Hepatocyte (in vitro differentiated cells): ENCODE measurements around the gene C5orf22. TPM values are rescaled to one million over a fixed set of nuclear protein-coding genes. Genes with fewer than 3 reads are reported as not detected.

ENCODE experiments used
- DNase-seq: peaks from one replicate; pipeline ENCODE4 v3.0.0-alpha.2; 2016; ENCODE audit warnings: low spot score
- H2AFZ ChIP-seq: fragments of 200-600 bp; sonication (generic); 2 replicates; pipeline ENCODE4 v1.6.0; 2016; ENCODE audit warnings: antibody characterized with exemption, mild to moderate bottlenecking
- H3K27ac ChIP-seq: fragments of 200-600 bp; sonication (generic); 2 replicates; pipeline ENCODE4 v1.5.1; 2016; ENCODE audit warnings: mild to moderate bottlenecking
- H3K27me3 ChIP-seq: fragments of 200-600 bp; sonication (generic); 2 replicates; pipeline ENCODE4 v1.6.1; 2016
- H3K36me3 ChIP-seq: fragments of 200-600 bp; sonication (generic); replicated peaks from 2 replicates; pipeline ENCODE4 v1.5.1; 2016; ENCODE audit warnings: low read depth; ENCODE audit not compliant: insufficient read depth
- H3K4me1 ChIP-seq: fragments of 200-600 bp; sonication (generic); 2 replicates; pipeline ENCODE4 v1.5.1; 2016; ENCODE audit warnings: mild to moderate bottlenecking, moderate library complexity; ENCODE audit not compliant: insufficient read depth
- H3K4me2 ChIP-seq: fragments of 200-600 bp; sonication (generic); 2 replicates; pipeline ENCODE4 v1.6.0; 2016
- H3K4me3 ChIP-seq: fragments of 200-600 bp; sonication (generic); 2 replicates; pipeline ENCODE4 v1.5.1; 2016; ENCODE audit warnings: mild to moderate bottlenecking
- H3K79me2 ChIP-seq: fragments of 200-600 bp; sonication (generic); 2 replicates; pipeline ENCODE4 v1.6.0; 2017; ENCODE audit warnings: mild to moderate bottlenecking
- H3K9me2 ChIP-seq: fragments of 200-600 bp; sonication (generic); replicated peaks from 2 replicates; pipeline ENCODE4 v1.6.0; 2017; ENCODE audit warnings: mild to moderate bottlenecking; ENCODE audit not compliant: insufficient read depth
- H3K9me3 ChIP-seq: fragments of 200-600 bp; sonication (generic); 2 replicates; pipeline ENCODE4 v1.5.1; 2016; ENCODE audit warnings: low read depth, mild to moderate bottlenecking
- H4K20me1 ChIP-seq: fragments of 200-600 bp; sonication (generic); 2 replicates; pipeline ENCODE4 v1.6.0; 2016; ENCODE audit warnings: mild to moderate bottlenecking; ENCODE audit not compliant: insufficient read depth, poor library complexity, severe bottlenecking
- CTCF ChIP-seq: fragments of 200-600 bp; sonication (generic); IDR thresholded peaks from 2 replicates; pipeline ENCODE4 v1.5.1; 2016; ENCODE audit warnings: antibody characterized with exemption, mild to moderate bottlenecking; ENCODE audit not compliant: poor library complexity
- EZH2 ChIP-seq: fragments of 200-600 bp; sonication (generic); IDR thresholded peaks from 2 replicates; pipeline ENCODE4 v1.6.1; 2016; ENCODE audit warnings: antibody characterized with exemption, mild to moderate bottlenecking, borderline replicate concordance
- EZH2phosphoT487 ChIP-seq: fragments of 200-600 bp; sonication (generic); IDR thresholded peaks from one replicate; pipeline ENCODE4 v1.6.1; 2018; ENCODE audit warnings: antibody characterized with exemption, mild to moderate bottlenecking, low read depth, moderate library complexity; ENCODE audit not compliant: unreplicated experiment, severe bottlenecking
- WGBS: methylation state at CpG from one replicate; pipeline ENCODE4 v1.1.6; 2016; ENCODE audit warnings: low lambda C conversion rate; ENCODE audit errors: missing lambda C conversion rate; 5-methylcytosine and 5-hydroxymethylcytosine counted together
- polyA plus RNA-seq: library from polyadenylated mRNA; unstranded; fragments of >200 nt; fragmentation: Nextera tagmentation; extraction: Ambion mirVana; gene quantifications from 2 replicates; pipeline ENCODE4 v1.2.1, GENCODE V29; 2016
- small RNA-seq: library from RNA; depleted of rRNA; stranded (forward); fragments of <200 nt; gene quantifications from one replicate; pipeline ENCODE3, GENCODE V24; 2014
- total RNA-seq: library from RNA; depleted of rRNA; stranded (reverse); fragments of >200 nt; gene quantifications from 2 replicates; pipeline ENCODE4 v1.2.3, GENCODE V29; 2014

C5orf22 gene
- total and polyA plus RNA-seq, 2 experiments from 2014 or later: 15.3 to 15.8 TPM

- TF ChIP-seq CTCF: no peak
- WGBS: 70% methylated on average over 2 of the region's 2 CpGs
Observed at GRCh38 chr5:31604240-31604639, 72.1 kb downstream of the C5orf22 start.

GRCh38 chr5:31604644-31605043, 72.5 kb downstream of the C5orf22 start:
- Histone ChIP-seq H2AFZ (no peak overlapping the region), H3K27ac (no peak overlapping the region), H3K27me3 (no peaks in the 10 kb centered on the region), H3K4me3 (no peak overlapping the region), H4K20me1 (no peaks in the 10 kb centered on the region), H3K79me2 (no peaks in the 10 kb centered on the region), H3K4me1 (no peaks in the 10 kb centered on the region), H3K9me3 (no peaks in the 10 kb centered on the region), H3K9me2 (no peaks in the 10 kb centered on the region), H3K36me3 (no peaks in the 10 kb centered on the region), H3K4me2 (no peak overlapping the region)
- DNase-seq: no peak
- 93% methylated on average over 2 of the region's 2 CpGs for WGBS
- TF ChIP-seq EZH2phosphoT487 (no peak), CTCF (no peak), EZH2 (no peak)

More at GRCh38 chr5:31604240-31604639, 72.1 kb downstream of the C5orf22 start:
- Histone ChIP-seq H3K27me3 (no peaks in the 10 kb centered on the region), H4K20me1 (no peaks in the 10 kb centered on the region), H3K36me3 (no peaks in the 10 kb centered on the region), H2AFZ (no peak overlapping the region), H3K9me3 (no peaks in the 10 kb centered on the region), H3K4me1 (no peaks in the 10 kb centered on the region), H3K4me2 (no peak overlapping the region), H3K27ac (no peak overlapping the region), H3K4me3 (no peak overlapping the region), H3K9me2 (no peaks in the 10 kb centered on the region), H3K79me2 (no peaks in the 10 kb centered on the region)
- DNase-seq: no peak

Small RNAs within 50 kb of the gene (small RNA-seq; reads per million reads assigned to genes)
- not detected for gene RF00019
- not detected for gene RNU6-363P

Other genes with a start within 250 kb of the C5orf22 start
- 33.7 and 40.8 TPM in 2 replicates for gene DROSHA, start 208 bp upstream of the C5orf22 start, total RNA-seq
- 21.9 and 25.3 TPM in 2 replicates for gene DROSHA, start 208 bp upstream of the C5orf22 start, polyA plus RNA-seq
- 1.9 and 4.0 TPM in 2 replicates for gene PDZD2, start 106.8 kb downstream of the C5orf22 start, total RNA-seq
- gene PDZD2, start 106.8 kb downstream of the C5orf22 start, polyA plus RNA-seq: 1.7 and 1.8 TPM in 2 replicates